T-cell (primary cell): ENCODE data around the gene SRPX2. TPM values are rescaled to one million over a fixed set of nuclear protein-coding genes. Genes with fewer than 3 reads are reported as not detected.

ENCODE experiments used
- ATAC-seq, 4 experiments: fragments of 200-7000 bp in 3 of 4; fragments of 150-1000 bp in 1 of 4; cut with Tn5 transposase; replicated peaks in 1 of 4; 1 replicate in 3 of 4; 2 replicates in 1 of 4; pipeline ENCODE4 v1.10.0; 2021; ENCODE audit warnings: moderate library complexity in 3 of 4, mild to moderate bottlenecking in 2 of 4, moderate number of reproducible peaks in 1 of 4
- CTCF ChIA-PET, 2 donors: fragments of 300-600 bp; sonication (Branson Sonifier 250); formaldehyde crosslinking; loops; one replicate each; lab custom pipeline; 2022; ENCODE audit warnings: antibody characterized with exemption in 2 of 2; lab: Charles Lee
- POLR2A ChIA-PET, 2 donors: fragments of 300-600 bp; sonication (Branson Sonifier 250); formaldehyde crosslinking; loops; one replicate each; lab custom pipeline; 2022; ENCODE audit warnings: antibody characterized with exemption in 2 of 2; lab: Charles Lee
- DNase-seq, 35 experiments: peaks; one replicate each; pipeline versions ENCODE4 v3.0.0 to v3.0.0-alpha.2; 2013 to 2023
- H3K27ac ChIP-seq: one replicate; pipeline ENCODE4 v1.5.1; 2013; ENCODE audit warnings: low read length
- H3K27me3 ChIP-seq, 2 experiments: replicated peaks in 1 of 2; 1 replicate in 1 of 2; 2 replicates in 1 of 2; pipeline versions ENCODE4 v1.6.1 to v1.7.0; 2013; ENCODE audit warnings: low read length in 1 of 2, mixed read lengths in 1 of 2; ENCODE audit not compliant: control insufficient read depth in 2 of 2, insufficient read depth in 2 of 2; ENCODE audit errors: extremely low read depth in 1 of 2
- H3K36me3 ChIP-seq, 2 donors: 1 replicate in 1 of 2; 2 replicates in 1 of 2; pipeline versions ENCODE4 v1.6.1 to v1.7.0; 2013; ENCODE audit warnings: low read length in 1 of 2; ENCODE audit not compliant: control insufficient read depth in 2 of 2, insufficient read depth in 1 of 2; ENCODE audit errors: extremely low read depth in 1 of 2
- H3K4me1 ChIP-seq, 2 experiments: 1 replicate in 1 of 2; 2 replicates in 1 of 2; pipeline versions ENCODE4 v1.6.1 to v1.7.0; 2013; ENCODE audit warnings: low read length in 2 of 2, mixed read lengths in 1 of 2; ENCODE audit not compliant: insufficient read depth in 2 of 2, control insufficient read depth in 1 of 2; ENCODE audit errors: extremely low read depth in 1 of 2
- H3K4me3 ChIP-seq, 2 donors: 1 replicate in 1 of 2; 2 replicates in 1 of 2; pipeline versions ENCODE4 v1.5.1 to v1.7.0; 2013; ENCODE audit warnings: mild to moderate bottlenecking in 2 of 2, low read length in 1 of 2, moderate library complexity in 1 of 2; ENCODE audit not compliant: control insufficient read depth in 1 of 2; ENCODE audit errors: extremely low read depth in 1 of 2
- H3K9me3 ChIP-seq: 2 replicates; pipeline ENCODE4 v1.7.0; 2013
- H3K27ac Mint-ChIP-seq, 2 donors: one replicate each; pipeline ENCODE4 v1.8.0; 2020 to 2021; ENCODE audit warnings: mild to moderate bottlenecking in 2 of 2, mixed read lengths in 2 of 2
- H3K27me3 Mint-ChIP-seq, 2 donors: one replicate each; pipeline ENCODE4 v1.8.0; 2021 to 2022; ENCODE audit warnings: mixed read lengths in 2 of 2
- H3K36me3 Mint-ChIP-seq: one replicate; pipeline ENCODE4 v1.8.0; 2021; ENCODE audit warnings: mixed read lengths
- H3K4me1 Mint-ChIP-seq, 3 donors: one replicate each; pipeline ENCODE4 v1.8.0; 2020 to 2022; ENCODE audit warnings: mixed read lengths in 3 of 3, mild to moderate bottlenecking in 1 of 3
- H3K4me3 Mint-ChIP-seq, 3 donors: one replicate each; pipeline ENCODE4 v1.8.0; 2020 to 2022; ENCODE audit warnings: mild to moderate bottlenecking in 3 of 3, mixed read lengths in 3 of 3, moderate library complexity in 3 of 3
- H3K9me3 Mint-ChIP-seq, 3 donors: one replicate each; pipeline ENCODE4 v1.8.0; 2020 to 2022; ENCODE audit warnings: mixed read lengths in 3 of 3
- WGBS: methylation state at CpG from one replicate; pipeline ENCODE4 v1.1.5; 2013; ENCODE audit warnings: missing lambda C conversion rate; ENCODE audit not compliant: insufficient coverage; 5-methylcytosine and 5-hydroxymethylcytosine counted together
- total RNA-seq, 35 experiments: library from RNA in 6 of 35; stranded (reverse) in 6 of 35; fragments of 120-200 nt in 1 of 35; gene quantifications; one replicate each; pipeline versions ENCODE4 v1.2.1 to v1.2.4 and lab custom pipeline; 2013 to 2026

Gene SRPX2, protein sequence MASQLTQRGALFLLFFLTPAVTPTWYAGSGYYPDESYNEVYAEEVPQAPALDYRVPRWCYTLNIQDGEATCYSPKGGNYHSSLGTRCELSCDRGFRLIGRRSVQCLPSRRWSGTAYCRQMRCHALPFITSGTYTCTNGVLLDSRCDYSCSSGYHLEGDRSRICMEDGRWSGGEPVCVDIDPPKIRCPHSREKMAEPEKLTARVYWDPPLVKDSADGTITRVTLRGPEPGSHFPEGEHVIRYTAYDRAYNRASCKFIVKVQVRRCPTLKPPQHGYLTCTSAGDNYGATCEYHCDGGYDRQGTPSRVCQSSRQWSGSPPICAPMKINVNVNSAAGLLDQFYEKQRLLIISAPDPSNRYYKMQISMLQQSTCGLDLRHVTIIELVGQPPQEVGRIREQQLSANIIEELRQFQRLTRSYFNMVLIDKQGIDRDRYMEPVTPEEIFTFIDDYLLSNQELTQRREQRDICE
- total RNA-seq = under 1 TPM in 1 of 5 donors, not detected in 4; 0.18 TPM
- total RNA-seq (2013) = 0.15 TPM
- 0 to 0.09 (median 0) reads per million in 29 experiments for total RNA-seq (lab: John Stamatoyannopoulos, UW)

DNA sequence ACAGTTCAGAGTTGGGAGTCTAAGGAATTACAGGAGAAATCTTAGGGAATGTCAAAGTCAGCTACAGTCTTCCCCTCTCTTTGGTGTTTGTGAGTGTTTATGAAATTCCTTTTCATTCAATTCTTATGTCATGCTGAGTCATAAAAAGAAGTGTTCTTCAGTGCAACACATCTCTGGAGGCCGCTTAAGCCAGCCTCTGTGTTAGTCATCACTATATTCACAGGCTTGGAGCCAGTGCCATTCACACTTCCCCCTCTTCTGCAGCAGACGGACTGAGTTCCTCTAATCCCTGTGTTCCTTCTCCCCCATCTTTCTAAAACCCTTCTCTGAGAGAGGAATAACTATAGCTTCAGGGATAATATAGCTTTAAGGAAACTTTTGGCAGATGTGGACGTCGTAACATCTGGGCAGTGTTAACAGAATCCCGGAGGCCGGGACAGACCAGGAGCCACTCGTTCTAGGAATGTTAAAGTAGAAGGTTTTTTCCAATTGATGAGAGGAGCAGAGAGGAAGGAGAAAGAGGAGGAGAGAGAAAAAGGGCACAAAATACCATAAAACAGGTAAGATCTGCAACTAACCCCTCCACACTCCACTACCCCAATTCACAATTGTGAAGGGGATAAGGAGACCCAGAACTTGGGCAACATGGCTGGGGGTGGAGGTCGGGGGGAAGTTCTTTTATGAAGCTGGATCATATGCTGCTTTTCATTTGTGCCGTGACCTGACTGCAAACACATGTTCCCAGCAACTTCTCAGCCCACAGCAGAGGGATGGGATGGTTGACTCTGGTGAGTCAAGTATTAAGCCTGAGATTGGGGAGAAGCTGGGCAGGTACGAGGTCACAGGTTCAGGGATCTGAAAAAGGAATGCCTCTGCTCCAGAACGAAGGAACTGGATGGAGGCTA, at the start of gene SRPX2:
SRPX2 (plus strand) TSS at position 244 of the 905 bp plus-strand sequence. CDS start 2,124 bp downstream, outside the sequence.
- no peak within 1 kb of the TSS for H3K4me3 Mint-ChIP-seq
- Histone ChIP-seq H3K4me1 (no peaks in the 10 kb centered on the region), H3K36me3 (no peaks in the 10 kb centered on the region), H3K9me3 (no peaks in the 10 kb centered on the region), H3K27me3 (peaks cover 0 to 3% of the 10 kb centered on the region in 2 experiments), H3K27ac (no peak within 1 kb of the TSS), H3K4me3 (no peak within 1 kb of the TSS)
- CTCF ChIA-PET = no interaction called here
- POLR2A ChIA-PET = no interaction called here
- no peaks in the 10 kb centered on the region for H3K36me3 Mint-ChIP-seq
- ATAC-seq (no peak), DNase-seq (no peak)
- WGBS = 72% methylated on average over 2 of the region's 11 CpGs
- H3K4me1 Mint-ChIP-seq = no peaks in the 10 kb centered on the region
- peak within 1 kb of the TSS in 1 of 2 donors; percentile 21 for H3K27ac Mint-ChIP-seq
- H3K9me3 Mint-ChIP-seq = no peaks in the 10 kb centered on the region
- H3K27me3 Mint-ChIP-seq = peaks cover 24 to 44% of the 10 kb centered on the region in 2 donors

DNA sequence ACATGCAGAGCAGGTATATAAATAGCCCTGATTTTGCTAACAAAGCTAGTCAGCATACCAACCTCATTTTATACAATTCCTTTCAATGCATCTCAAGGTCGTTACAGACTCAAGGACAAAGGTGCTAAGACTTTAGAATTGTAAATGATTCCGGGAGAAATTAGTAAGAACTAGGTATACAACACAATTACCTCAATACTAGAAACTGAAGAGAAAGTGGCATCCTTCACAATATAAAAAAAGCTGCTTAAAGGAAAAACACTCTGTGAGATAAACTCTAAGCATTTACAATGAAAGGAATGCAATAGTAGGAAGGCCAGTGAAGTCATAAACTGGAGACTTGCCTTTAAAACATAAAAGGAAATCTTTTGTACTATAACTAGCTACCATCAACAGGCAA, 47.4 kb upstream of the SRPX2 start:
- Mint-ChIP-seq H3K27ac (no peak overlapping the region), H3K9me3 (no peaks in the 10 kb centered on the region), H3K4me1 (peaks cover 5 to 8% (median 5%) of the 10 kb centered on the region in 3 donors), H3K4me3 (no peak overlapping the region), H3K27me3 (peaks cover 5 to 16% of the 10 kb centered on the region in 2 donors), H3K36me3 (no peaks in the 10 kb centered on the region)
- ATAC-seq (no peak), DNase-seq (no peak)
- Histone ChIP-seq H3K27ac (no peak overlapping the region), H3K4me1 (no peaks in the 10 kb centered on the region), H3K9me3 (no peaks in the 10 kb centered on the region), H3K36me3 (no peaks in the 10 kb centered on the region), H3K27me3 (peaks cover 0 to under 1% of the 10 kb centered on the region in 2 experiments), H3K4me3 (no peak overlapping the region)
- WGBS = no CpG with 5 or more reads among the region's 2 CpGs
- ChIA-PET POLR2A (no interaction called here), CTCF (no interaction called here)

DNA sequence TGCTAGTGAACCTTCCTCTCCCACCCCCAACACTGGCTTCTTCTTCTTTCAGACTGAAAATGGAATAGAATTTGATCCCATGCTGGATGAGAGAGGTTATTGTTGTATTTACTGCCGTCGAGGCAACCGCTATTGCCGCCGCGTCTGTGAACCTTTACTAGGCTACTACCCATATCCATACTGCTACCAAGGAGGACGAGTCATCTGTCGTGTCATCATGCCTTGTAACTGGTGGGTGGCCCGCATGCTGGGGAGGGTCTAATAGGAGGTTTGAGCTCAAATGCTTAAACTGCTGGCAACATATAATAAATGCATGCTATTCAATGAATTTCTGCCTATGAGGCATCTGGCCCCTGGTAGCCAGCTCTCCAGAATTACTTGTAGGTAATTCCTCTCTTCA, 44.5 kb upstream of the SRPX2 start:
- no peaks in the 10 kb centered on the region for H3K9me3 ChIP-seq
- no peak for DNase-seq
- Mint-ChIP-seq H3K4me1 (peaks cover 5 to 8% (median 5%) of the 10 kb centered on the region in 3 donors), H3K4me3 (no peak overlapping the region), H3K27me3 (peaks cover 5 to 14% of the 10 kb centered on the region in 2 donors), H3K9me3 (no peaks in the 10 kb centered on the region), H3K36me3 (no peaks in the 10 kb centered on the region), H3K27ac (no peak overlapping the region)
- POLR2A ChIA-PET = interaction anchor here in 1 of 2 donors (1.4 kb wide), 1 partner anchor 10 kb away, joined by 4 read pairs; no protein-coding TSS in a partner anchor
- no peak for ATAC-seq
- no CpG with 5 or more reads among the region's 9 CpGs for WGBS
- H3K27me3 ChIP-seq = no peaks in the 10 kb centered on the region
- no peaks in the 10 kb centered on the region for H3K36me3 ChIP-seq
- no peak overlapping the region for H3K4me3 ChIP-seq
- H3K27ac ChIP-seq = no peak overlapping the region
- H3K4me1 ChIP-seq = no peaks in the 10 kb centered on the region
- CTCF ChIA-PET = no interaction called here

DNA sequence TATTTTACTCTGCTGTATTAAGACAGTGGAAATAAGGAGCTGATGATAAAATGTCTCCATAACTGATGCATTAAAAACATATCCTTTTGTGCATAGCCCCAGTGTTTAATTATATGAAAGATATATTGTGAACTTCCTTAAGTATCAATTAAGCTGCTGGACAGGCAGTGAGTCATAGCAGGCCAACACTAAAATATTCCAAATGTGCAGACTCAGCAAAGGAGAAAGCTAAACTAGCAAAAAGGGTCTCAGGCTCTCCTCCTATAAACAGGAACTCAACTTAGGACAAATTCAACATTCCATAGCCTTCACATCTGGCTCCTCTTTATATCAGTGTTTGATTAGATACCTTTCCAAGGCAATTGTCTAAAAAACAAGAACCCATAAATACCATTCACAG, 43.7 kb upstream of the SRPX2 start:
- H3K27me3 ChIP-seq = no peaks in the 10 kb centered on the region
- ATAC-seq (no peak), DNase-seq (no peak)
- no peaks in the 10 kb centered on the region for H3K4me1 ChIP-seq
- H3K36me3 Mint-ChIP-seq = no peaks in the 10 kb centered on the region
- no peak overlapping the region for H3K27ac ChIP-seq
- ChIA-PET CTCF (no interaction called here), POLR2A (no interaction called here)
- H3K27me3 Mint-ChIP-seq = peaks cover 4 to 15% of the 10 kb centered on the region in 2 donors
- H3K27ac Mint-ChIP-seq = no peak overlapping the region
- peaks cover 5 to 8% (median 5%) of the 10 kb centered on the region in 3 donors for H3K4me1 Mint-ChIP-seq
- no peaks in the 10 kb centered on the region for H3K36me3 ChIP-seq
- no peak overlapping the region for H3K4me3 Mint-ChIP-seq
- no peak overlapping the region for H3K4me3 ChIP-seq
- no peaks in the 10 kb centered on the region for H3K9me3 ChIP-seq
- no peaks in the 10 kb centered on the region for H3K9me3 Mint-ChIP-seq

DNA sequence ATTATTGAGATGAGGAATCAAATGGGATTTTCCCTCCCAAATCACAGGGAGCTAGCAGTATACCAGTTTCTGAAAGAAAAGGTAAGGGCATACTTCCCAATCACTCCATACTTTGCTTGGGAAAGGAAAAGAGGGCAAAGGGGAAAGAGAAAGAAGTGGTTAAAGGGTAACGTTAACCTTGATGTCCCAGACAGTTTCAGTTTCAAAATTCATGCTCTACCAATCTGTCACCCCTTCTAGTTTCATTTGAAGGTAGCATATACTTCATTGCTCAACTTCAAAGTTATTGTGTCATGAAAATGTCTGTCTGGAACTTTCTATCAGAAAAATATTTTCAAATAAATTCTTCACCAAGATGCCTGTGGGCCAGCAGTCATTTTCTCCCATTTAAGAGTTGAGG, 43.2 kb upstream of the SRPX2 start:
- H3K9me3 ChIP-seq = no peaks in the 10 kb centered on the region
- no peaks in the 10 kb centered on the region for H3K9me3 Mint-ChIP-seq
- ChIA-PET CTCF (no interaction called here), POLR2A (no interaction called here)
- peaks cover 5 to 8% (median 5%) of the 10 kb centered on the region in 3 donors for H3K4me1 Mint-ChIP-seq
- no peak overlapping the region for H3K4me3 Mint-ChIP-seq
- no peaks in the 10 kb centered on the region for H3K36me3 ChIP-seq
- H3K27ac ChIP-seq = no peak overlapping the region
- no peak for ATAC-seq
- peaks cover 0 to 11% of the 10 kb centered on the region in 2 donors for H3K27me3 Mint-ChIP-seq
- no peak overlapping the region for H3K4me3 ChIP-seq
- no peaks in the 10 kb centered on the region for H3K36me3 Mint-ChIP-seq
- H3K4me1 ChIP-seq = no peaks in the 10 kb centered on the region
- no CpG with 5 or more reads among the region's 1 CpG for WGBS
- DNase-seq = no peak
- no peaks in the 10 kb centered on the region for H3K27me3 ChIP-seq
- H3K27ac Mint-ChIP-seq = no peak overlapping the region

DNA sequence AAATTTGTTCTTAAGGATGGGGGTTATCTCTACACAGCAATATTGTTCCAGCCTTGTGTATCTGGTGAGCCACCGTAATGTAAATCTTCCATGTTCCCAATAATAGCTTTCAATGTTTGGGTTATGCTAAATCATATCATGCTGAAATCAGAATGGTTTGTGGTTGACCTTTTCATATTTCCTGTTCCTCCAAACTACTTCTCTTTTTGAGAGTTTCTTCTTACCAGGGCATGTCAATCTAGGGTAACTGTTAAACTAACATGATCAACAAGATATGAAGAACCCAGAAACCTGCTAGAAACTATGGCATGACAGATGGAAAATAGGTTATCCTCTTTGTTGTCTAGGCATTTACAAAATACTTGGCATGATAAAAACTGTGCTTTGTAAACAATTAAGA, 37.2 kb upstream of the SRPX2 start:
- no peaks in the 10 kb centered on the region for H3K36me3 Mint-ChIP-seq

More for the DNA sequence above, 37.2 kb upstream of the SRPX2 start:
- H3K4me3 ChIP-seq = no peak overlapping the region
- H3K27ac ChIP-seq = no peak overlapping the region
- Mint-ChIP-seq H3K27ac (no peak overlapping the region), H3K9me3 (no peaks in the 10 kb centered on the region), H3K4me1 (peaks cover 0 to 10% (median 8%) of the 10 kb centered on the region in 3 donors), H3K27me3 (peaks cover under 1 to 29% of the 10 kb centered on the region in 2 donors), H3K4me3 (no peak overlapping the region)
- H3K27me3 ChIP-seq = no peaks in the 10 kb centered on the region
- CTCF ChIA-PET = no interaction called here
- ATAC-seq = no peak
- H3K36me3 ChIP-seq = no peaks in the 10 kb centered on the region
- WGBS = no CpG with 5 or more reads among the region's 1 CpG
- H3K4me1 ChIP-seq = no peaks in the 10 kb centered on the region
- DNase-seq = no peak
- POLR2A ChIA-PET = no interaction called here
- H3K9me3 ChIP-seq = no peaks in the 10 kb centered on the region
